Dedifferentiated amniotic fluid mesenchymal stem cell (primary cell): ENCODE results near the gene TSC22D3.
"Not testable (repeated sequence)": the region's sequence is repeated elsewhere in the genome, so short reads cannot be mapped to it uniquely, and the experiment has no call there.

ENCODE experiments used
- DNase-seq: peaks from one replicate; pipeline ENCODE4 v3.0.0-alpha.2; 2016; ENCODE audit errors: extremely low spot score

Gene TSC22D3

DNA sequence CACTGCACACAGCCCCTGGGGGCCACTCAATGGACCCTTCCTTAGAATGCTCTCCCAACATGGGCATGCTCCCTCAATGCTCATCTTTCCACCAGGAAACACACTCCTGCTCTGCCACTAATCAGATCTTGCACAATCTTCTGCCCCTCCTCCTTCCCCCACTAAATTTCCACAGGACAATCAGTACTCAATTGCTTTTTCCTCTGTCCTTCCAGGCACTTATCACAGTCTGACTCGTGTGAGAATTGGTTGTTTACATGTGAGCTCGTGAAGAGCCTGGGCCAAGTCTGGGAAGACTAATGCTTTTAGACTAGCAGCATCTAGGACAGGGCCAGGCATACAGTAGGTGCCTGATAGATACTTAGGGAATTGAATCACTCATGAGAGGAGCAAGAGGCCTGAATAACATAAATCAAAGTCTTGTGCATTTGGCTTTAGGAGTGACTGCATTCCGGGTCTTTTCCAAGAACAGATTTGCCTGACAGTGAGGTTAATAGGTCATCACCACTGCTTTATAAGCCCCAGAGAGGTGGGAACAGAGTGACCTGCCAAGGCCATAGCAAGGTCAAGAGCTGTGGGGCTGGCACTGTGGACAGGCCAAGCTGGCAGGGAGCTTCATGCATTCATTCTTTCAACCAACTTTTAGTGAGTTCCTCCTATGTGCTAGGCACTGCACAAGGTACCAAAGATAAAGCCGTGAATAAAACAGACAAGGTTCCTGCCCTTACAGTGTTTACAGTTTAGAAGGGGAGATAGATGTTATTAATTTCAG is 92.3 kb downstream of the TSC22D3 start:
- no peak for DNase-seq

DNA sequence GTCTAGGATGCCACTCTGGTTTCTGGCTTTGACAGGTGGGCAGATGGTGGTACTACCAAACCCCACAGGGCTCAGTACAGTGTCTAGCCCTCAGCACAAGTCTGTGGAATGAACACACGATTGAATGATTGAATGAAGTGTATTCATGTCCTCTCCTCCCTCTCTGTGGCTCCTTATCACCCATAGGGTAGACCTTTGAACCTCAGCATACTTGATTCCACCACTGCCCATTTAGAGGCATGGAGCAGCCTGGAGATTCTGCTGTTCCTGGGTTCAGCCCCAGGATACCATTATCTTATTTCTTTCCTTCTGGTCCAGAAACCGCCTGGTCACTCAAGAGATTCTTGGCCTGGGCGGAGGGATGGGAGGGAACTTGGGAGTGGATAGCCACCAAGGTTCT is 93.3 kb downstream of the TSC22D3 start:
- no peak for DNase-seq

DNA sequence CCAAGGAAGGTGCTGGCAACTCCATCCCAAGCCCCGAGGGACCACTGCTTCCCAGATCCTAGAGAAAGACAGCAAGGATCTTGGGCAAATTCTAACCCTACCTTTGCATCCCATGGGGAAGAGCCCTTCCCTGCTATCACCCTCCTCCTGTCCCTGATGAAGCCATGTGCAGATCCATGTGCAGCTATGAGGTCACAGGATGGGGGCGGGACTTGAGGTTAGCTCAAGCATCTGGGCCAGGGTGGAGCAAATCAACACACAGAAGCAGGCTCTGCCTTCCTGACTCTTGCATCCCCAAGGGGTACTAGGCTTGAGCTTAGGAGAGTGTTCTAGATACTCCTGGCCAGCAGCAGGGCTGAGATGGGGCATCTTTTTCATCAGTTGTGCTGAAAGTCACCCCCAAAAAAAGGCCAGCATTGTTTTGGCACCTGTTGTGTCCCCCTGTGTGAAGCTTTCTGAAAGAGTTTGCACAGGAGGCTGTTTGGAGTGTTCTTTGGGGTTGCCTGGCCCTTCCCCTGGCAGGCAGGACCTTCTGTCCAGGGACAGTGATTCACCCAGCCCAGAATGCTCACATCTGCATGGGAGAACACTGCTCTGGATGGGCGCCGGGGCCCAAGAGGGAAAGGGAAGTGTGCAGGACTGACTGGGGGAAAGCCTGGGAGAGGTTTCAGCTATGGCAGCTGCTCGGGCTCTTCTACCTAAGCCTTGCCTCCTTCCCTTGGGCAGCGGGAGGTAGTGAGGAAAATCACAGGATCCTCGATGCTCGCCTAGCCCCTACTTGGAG is 96.4 kb downstream of the TSC22D3 start:
- DNase-seq = no peak

DNA sequence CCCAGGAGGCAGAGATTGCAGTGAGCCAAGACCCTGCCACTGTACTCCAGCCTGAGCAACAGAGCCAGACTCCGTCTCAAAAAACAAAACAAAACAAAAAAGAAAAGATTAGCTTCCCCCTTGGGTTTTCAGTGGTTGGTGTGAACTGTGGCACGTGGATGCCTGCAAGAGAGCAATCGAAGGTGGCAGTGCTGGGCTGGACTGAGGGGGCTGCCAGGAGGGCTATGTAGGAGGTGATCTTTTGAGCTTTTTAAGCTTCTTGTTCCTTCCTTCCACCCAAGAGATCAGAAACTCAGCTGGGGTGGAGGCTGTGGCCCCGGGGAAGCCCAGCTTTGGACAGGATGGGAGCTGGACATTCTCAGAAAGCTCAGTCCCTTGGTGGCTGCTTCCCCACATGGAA is 97.7 kb downstream of the TSC22D3 start:
- no peak for DNase-seq

DNA sequence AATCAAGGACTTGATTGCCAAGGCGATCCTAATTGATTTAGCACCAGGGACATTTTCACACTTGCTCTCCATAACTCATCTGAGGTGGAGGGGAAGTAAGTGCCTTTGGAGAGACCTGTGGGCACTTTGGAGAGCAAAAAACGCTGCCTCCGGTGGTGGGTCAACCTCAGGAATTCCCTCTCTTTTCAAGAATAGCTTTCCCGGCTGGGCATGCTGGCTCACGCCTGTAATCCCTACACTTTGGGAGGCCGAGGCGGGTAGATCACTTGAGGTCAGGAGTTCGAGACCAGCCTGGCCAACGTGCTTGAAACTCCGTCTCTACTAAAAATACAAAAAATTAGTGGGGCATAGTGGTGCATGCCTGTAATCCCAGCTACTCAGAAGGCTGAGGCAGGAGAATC is 98.1 kb downstream of the TSC22D3 start:
- no peak for DNase-seq

DNA sequence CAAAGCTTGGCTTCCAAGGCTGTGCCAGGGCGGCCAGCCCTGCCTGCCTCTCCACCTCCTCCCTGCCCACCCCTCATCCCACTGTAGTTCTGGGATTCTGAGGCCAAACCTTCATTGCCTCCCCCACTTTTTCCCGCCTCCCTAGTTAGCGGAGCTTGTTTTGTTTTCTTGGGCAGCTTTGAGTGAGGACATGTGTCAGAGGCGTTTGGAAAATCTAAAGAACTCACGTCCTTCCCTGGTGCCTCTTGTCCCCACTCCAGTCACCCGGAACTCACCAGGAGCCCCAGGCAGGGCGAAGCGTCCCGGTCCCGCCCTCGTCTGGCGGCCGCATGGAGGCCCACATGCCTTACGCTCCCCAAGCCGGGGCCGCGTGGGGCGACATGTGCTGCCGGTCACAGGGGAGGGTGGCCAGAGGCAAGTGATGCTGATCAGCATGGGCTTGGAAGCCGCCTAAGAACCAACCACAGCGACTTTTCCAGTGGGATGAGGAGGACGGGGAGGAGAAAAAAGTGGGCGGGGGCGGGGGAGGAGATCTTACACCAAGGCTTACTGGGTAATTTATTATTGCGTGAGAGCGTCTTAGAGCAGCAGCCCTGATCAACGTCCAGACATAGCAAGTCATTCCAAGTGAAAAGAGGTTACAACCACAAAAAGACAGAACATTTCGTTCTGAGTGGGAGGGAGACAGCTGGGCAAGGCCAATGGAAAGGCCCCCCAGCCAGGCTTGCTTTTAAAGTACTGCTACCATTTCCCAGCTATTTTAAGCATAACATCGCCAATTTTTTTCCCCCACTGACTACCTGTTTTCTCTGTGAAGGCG is 98.8 kb downstream of the TSC22D3 start:
- DNase-seq = peak; percentile 81

DNA sequence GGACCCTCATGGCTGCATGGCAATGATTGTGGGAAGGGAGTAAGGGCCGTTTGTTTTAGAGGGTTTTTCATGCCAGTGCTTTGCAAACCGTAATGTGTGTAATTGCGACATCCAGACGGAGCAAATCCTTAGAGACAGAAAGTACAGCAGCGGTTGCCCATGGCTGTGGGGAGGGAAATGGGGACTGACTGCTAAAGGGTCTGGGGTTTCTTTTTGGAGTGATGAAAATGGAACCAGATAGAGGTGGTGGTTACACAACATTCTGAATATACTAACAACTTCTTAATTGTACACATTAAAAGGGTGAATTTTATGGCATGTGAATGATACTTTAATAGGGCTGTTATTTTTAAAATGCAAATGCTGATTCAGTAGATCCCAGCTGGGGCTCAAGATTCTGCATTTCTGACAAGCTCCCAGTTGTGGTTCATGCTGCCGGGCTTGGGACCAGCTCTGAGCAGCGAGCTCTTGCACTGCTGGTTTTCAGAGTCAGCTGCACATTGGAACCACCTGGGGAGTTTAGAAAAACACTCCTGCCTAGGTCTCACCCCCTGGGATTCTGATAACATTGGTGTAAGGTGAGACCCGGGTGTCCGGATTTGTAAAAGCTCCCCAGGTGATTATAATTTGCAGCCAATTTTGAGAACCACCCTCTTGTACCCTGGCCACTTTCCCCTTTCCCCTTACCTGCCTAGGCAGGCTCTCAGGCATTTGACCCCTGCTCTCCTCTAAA is 99.6 kb downstream of the TSC22D3 start:
- DNase-seq = no peak

DNA sequence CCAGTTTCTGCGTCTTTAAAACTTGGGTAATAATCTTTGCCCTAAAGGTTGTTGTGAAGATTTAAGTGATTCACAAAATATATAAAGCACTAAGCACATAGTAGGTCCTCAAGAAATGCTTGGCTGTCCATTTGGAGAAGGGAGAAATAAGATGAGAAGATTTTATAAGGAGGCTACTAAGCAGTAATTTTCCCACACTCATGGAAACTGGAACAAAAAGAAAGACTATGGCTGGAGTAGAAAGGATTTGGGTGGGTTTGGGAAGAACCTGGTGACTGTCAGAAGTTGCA is 100.3 kb downstream of the TSC22D3 start:
- no peak for DNase-seq

DNA sequence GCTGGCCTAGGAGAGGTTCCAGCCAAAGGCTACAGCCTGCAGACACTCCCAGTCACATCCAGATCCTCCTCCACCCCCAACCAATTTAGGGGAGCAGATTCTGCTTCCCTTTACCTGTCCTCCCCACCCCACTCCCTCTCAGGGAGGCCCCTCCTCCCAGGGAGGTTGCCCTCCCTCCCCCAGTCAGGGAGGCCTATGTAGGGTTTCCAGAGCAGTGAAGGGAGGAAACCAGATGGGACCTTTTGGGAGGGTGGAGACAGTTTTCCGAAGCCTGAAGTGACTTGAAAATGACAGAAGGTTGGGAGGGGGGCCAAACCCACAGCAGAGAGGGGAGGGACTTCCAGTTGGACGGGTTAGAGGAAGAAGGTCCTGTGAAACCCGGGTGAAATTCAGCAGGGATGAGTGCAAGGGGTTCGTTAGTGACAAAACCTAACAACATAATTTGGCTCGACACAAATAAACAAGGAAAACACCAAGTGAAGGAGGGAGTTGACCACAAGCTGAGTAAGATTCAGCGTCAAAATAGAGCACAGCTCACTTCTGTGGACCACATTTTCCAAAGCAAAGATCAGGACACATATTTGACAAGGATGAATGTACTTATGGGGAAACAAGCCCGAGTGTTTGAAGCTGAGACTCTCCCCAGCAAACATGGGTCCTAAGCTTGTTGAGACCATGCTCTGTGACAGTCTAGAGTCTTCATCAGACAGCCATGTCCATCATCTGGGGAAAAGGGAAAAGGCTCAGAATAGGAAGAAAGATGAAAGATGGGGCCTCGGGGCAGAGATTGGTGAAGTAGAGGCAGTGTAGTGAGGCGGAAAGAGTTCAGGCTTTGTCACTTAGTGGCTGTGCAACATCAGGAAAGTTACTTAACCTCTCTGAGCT is 100.9 kb downstream of the TSC22D3 start:
- DNase-seq = no peak

DNA sequence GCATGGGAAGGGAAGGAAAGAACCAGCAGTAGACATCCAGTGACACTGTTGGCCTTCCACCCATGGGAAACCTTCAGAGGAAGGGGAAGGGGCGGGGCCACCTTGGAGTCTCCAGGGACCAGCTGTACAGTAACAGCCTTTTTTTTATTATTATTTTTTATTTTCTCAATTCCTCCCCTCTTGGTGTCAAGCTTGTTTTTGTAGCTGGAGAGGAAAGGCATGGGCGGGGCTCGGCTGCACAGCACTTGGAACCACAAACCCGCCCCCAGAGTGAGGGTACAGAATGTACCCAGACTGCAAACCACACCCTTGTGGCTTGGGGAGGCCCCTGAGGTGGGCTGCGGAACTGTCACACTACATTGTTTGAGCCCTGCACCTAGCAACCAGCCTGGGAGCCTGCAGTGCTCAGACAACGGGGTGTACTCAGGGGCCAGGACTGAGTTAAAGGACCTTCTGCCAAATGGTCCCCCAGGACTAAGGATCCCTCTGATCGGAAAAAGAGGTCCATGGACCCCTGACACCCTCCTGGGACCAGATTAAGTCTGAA is 101.6 kb downstream of the TSC22D3 start:
- no peak for DNase-seq

DNA sequence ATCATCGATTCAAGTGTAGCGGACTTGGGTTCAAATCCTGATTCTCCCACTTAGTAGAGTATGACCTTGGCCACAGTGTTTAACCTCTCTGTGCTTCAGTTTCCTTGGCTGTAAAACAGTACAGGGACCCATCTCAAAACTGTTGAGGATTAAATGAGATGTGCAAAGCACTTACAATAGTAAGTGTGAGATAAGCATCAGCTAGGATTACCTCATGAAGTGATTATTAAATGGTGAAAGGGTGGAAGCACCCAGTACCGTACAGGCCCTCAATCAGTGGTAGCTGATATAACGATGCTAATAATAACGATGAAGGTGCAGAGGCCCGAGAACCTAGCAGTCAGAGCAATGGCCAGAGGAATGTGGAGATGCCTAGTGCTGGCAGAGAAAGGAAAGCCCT is 102.2 kb downstream of the TSC22D3 start:
- no peak for DNase-seq

DNA sequence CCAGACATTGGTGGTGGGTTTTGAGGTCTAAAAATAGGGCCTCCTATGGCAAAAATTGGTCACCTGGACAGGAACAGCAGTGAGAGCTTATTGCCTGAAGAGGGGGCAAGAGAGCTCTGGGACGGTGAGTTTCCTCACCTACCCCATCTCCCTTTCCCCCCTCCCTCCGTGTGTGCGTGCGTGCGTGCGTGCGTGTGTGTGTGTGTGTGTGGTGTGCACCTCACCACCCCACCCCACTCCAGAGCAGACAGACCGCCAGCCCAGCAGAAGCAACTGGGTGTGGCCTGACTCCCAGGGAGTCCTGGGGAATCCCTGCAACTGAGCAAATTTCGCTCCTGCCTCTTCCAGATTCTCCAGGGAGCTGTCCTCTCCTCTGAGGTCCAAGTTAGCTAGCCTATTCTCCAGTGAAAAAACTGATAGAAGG is 102.6 kb downstream of the TSC22D3 start:
- no peak for DNase-seq

DNA sequence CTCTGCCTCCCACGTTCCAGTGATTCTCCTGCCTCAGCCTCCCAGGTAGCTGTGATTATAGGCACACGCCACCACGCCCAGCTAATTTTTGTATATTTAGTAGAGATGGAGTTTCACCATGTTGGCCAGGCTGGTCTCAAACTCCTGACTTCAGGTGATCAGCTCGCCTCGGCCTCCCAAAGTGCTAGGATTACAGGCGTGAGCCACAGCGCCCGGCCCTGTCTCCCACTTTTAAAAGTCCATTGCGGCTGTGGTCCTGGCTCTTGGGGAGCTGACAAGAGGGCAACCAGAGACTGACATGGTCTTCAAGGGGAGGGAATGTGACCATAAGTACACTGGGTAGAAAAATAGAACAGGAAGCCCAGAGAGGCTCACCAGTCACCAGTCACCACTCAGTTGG is 104.3 kb downstream of the TSC22D3 start:
- not testable (repeated sequence) for DNase-seq

DNA sequence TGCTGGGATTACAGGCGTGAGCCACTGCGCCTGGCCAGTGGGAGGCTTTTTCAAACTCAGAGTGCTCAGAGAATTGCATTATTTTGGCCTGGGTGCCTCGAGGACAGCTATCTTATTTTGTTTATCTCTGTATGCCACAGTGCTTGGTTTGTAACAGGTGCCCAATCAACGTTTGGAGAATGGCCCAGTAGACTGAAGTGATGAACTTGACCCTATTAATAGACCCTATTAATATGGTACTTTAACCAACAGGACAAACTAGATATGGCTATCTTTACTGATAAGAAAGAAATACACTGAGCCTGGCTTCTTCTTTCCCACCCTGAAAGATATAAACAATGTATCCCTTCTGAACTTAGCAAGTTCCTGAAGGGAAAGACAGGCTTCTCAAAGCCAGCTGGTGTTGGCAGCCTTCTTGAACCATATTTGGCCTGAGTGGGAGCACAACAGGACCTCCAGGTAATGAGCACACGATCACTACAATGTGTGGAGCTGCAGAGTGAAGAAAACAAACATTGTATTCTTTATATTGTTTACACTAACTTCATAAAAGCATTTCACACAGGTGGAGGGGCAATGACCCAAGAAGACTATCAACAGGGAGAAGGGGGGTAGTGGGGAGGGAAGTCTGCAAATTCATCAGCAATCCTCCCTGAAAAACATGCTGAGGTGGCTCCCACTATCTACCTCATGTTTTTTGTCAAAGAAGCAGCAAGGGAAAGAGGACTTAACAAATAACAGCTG is 105.5 kb downstream of the TSC22D3 start:
- no peak for DNase-seq

DNA sequence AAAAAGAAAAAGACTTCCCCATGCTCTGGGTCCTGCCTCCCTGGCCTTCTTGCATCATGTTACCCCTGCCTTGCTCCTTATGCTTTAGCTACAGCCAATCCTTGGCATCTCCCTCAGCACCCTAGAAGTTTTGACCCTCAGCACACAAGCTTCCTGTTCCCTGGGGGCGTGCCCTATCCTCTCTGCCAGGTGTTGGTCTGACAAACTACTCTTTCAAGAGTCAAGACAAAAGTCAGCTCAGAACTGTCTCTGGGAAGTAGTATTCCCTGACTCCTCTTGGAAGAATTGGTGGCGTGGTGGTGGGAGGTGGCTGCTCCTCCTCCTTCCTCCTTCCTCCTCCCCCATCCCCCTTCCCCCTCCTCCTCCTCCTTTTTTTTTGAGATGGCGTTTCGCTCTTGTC is 106.3 kb downstream of the TSC22D3 start:
- no peak for DNase-seq

DNA sequence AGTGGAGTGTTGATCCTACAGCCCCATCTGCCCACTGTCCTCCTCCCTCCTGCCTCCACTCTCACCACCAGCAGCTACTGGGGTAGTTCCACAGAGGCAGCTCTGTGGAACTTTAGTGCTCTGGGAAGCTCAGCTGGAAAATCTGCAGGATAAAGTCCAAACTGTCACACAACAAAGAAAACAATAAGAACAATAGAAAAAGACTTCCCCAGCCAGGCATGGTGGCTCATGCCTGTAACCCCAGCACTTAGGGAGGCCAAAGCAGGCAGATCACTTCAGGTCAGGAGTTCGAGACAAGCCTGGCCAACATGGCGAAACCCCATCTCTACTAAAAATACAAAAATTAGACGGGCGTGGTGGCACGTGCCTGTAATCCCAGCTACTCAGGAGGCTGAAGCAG is 106.9 kb downstream of the TSC22D3 start:
- DNase-seq = not testable (repeated sequence)

DNA sequence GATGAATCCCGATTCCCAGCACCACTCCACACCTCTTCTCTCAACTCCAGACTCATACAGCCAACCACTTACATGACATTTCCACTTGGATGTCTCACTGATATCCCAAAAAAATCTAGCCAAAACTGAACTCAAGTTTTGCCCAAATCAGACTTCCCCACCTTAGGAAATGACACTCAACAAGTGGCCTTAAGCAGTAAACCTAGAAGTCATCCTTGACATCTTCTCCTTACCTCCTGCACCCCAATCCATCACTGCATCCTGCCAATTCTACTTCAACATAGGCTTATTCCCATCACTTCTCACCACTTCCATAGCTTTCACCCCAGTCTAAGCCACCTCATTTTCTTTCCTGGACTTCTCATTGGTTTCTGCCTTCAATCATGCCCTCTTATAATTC is 108.2 kb downstream of the TSC22D3 start:
- no peak for DNase-seq

DNA sequence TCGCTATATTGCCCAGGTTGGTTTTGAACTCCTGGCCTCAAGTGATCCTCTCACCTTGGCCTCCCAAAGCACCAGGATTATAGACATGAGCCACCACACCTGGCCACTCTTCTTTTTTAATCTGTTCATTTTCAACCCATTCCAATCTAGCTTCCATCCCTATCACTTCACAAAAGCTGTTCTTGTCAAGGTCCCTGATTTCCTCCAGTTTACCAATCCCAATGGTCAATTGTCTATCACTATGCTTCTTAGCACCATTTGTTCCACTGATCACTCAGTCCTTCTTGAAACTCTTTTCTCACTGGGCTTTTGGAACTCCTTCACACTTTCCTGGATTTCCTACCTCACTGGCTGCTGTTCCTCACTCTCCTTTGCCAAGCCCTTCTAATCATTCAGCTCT is 108.7 kb downstream of the TSC22D3 start:
- DNase-seq = no peak
